Measurements from ENCODE around the gene SYCN. TPM values are rescaled to one million over a fixed set of nuclear protein-coding genes. Genes with fewer than 3 reads are reported as not detected.

The SYCN gene
- total RNA-seq, 1 donor from 2014 or later, result not detected

DNA sequence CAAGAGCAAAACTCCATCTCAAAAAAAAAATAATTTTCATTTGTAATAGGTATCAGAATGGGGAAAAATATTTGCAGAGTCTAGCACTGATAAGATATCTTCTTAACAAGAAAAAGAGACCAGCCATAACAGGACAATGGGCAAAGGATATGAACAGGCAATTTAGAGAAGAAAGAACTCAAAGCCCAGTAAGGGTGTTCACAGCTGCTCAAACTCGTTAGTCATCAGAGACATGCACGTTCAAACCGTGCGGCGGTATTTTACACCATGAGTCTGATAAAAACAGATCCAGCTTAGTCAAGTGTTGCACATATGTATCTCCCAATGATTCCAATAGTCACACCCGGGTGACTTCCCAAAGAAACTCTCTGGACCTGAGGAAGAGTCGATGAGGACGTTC is 21.0 kb downstream of the SYCN start:
- H3K4me1 Mint-ChIP-seq (ENCODE audit: unreplicated experiment), result peaks cover 3% of the 10 kb centered on the region

DNA sequence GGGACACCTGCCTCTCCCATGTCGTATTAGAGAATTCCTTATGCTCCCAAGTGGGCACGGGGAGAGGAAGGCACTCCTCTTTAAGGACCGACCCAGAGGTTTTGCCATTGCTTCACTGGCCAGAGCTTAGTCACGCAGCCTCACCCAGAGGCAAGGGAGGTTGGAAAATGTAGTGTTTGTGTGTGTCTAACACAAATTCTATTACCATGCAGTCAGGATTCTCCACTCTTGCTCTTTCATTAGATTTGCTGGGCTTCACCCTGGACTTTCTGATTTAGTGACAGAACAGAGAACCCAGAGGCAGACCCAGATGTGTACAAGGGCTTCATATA is 21.9 kb downstream of the SYCN start:
- no peak for DNase-seq (ENCODE audit: low spot score)
- peaks cover 4% of the 10 kb centered on the region for H3K36me3 Mint-ChIP-seq (ENCODE audit: low read depth, unreplicated experiment)
- H3K27me3 Mint-ChIP-seq (ENCODE audit: unreplicated experiment), result peaks cover 3% of the 10 kb centered on the region
- peaks cover 3% of the 10 kb centered on the region for H3K9me3 Mint-ChIP-seq (ENCODE audit: unreplicated experiment)
- no peak overlapping the region for H3K4me3 Mint-ChIP-seq (ENCODE audit: unreplicated experiment)
- peaks cover 1% of the 10 kb centered on the region for H3K4me1 Mint-ChIP-seq (ENCODE audit: unreplicated experiment)
- TF ChIP-seq, protein P1, sequence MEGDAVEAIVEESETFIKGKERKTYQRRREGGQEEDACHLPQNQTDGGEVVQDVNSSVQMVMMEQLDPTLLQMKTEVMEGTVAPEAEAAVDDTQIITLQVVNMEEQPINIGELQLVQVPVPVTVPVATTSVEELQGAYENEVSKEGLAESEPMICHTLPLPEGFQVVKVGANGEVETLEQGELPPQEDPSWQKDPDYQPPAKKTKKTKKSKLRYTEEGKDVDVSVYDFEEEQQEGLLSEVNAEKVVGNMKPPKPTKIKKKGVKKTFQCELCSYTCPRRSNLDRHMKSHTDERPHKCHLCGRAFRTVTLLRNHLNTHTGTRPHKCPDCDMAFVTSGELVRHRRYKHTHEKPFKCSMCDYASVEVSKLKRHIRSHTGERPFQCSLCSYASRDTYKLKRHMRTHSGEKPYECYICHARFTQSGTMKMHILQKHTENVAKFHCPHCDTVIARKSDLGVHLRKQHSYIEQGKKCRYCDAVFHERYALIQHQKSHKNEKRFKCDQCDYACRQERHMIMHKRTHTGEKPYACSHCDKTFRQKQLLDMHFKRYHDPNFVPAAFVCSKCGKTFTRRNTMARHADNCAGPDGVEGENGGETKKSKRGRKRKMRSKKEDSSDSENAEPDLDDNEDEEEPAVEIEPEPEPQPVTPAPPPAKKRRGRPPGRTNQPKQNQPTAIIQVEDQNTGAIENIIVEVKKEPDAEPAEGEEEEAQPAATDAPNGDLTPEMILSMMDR (IDR thresholded peaks at IDR 0.05; ENCODE audit: unreplicated experiment), result no peak
- H3K27ac Mint-ChIP-seq (ENCODE audit: unreplicated experiment), result no peak overlapping the region

More for the DNA sequence above, 21.0 kb downstream of the SYCN start:
- Mint-ChIP-seq H3K27ac (ENCODE audit: unreplicated experiment) (peak overlapping the region; percentile 63), H3K9me3 (ENCODE audit: unreplicated experiment) (peaks cover 3% of the 10 kb centered on the region), H3K27me3 (ENCODE audit: unreplicated experiment) (peaks cover 3% of the 10 kb centered on the region), H3K4me3 (ENCODE audit: unreplicated experiment) (no peak overlapping the region), H3K36me3 (ENCODE audit: low read depth, unreplicated experiment) (peaks cover 4% of the 10 kb centered on the region)
- TF ChIP-seq, protein P1 (IDR thresholded peaks at IDR 0.05; ENCODE audit: unreplicated experiment), result no peak
- no peak for DNase-seq (ENCODE audit: low spot score)

DNA sequence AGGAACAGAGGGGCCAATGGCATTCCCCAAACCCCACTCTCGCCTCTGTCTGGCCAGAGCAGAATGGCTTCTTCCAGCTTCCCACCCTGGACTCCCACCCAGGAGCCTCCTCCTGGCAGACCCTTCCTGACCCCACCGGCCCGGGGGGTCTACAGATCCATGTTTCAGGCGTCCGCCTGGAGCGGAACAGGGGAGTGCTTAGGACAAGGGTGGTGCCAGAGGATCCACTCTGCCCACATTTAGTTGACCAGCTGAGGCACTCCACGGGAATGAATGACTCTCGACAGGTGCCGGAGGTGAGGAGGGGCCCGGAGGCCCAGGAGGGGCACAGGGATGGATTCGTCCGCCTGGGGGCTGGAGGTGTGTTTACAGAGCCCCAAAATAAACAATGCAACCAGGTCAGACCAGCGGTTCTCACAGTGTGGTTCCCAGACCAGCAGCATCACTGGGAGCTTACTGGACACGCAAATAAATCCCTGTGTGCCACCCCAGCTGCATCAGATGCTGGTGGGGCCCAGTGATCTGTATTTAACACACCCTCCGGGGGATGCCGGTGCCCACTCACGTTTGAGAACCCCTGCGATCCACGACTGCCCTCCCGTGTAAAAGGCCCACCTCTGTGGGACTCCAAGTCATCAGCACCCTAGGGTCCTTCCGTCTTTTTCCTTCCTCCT is 22.4 kb downstream of the SYCN start:
- Mint-ChIP-seq H3K27ac (ENCODE audit: unreplicated experiment) (no peak overlapping the region), H3K36me3 (ENCODE audit: low read depth, unreplicated experiment) (peaks cover 4% of the 10 kb centered on the region), H3K4me3 (ENCODE audit: unreplicated experiment) (no peak overlapping the region), H3K9me3 (ENCODE audit: unreplicated experiment) (peaks cover 3% of the 10 kb centered on the region), H3K27me3 (ENCODE audit: unreplicated experiment) (peaks cover 3% of the 10 kb centered on the region), H3K4me1 (ENCODE audit: unreplicated experiment) (no peaks in the 10 kb centered on the region)
- TF ChIP-seq, protein P1 (IDR thresholded peaks at IDR 0.05; ENCODE audit: unreplicated experiment), result no peak
- DNase-seq (ENCODE audit: low spot score), result no peak

DNA sequence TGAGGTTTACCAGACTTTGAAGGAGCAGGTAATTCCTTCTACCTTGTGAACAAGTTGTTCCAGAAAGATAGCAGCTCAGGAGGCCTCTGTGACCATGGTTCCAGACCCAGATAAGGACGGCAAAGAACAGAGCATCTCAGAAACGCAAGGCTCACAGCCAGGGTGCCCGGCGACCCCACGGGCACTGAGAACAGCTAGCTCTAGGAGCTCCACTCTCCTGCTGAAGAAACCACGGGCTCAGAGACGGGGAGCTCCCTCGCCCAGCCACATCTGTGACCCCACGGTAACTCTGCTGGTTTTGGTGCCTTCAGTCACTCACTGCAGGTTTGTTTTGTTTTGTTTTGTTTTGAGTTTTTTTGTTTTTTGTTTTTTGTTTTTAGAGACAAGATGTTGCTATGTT is 23.3 kb downstream of the SYCN start:
- Mint-ChIP-seq H3K9me3 (ENCODE audit: unreplicated experiment) (peaks cover 3% of the 10 kb centered on the region), H3K36me3 (ENCODE audit: low read depth, unreplicated experiment) (peaks cover 7% of the 10 kb centered on the region), H3K4me1 (ENCODE audit: unreplicated experiment) (no peaks in the 10 kb centered on the region), H3K27me3 (ENCODE audit: unreplicated experiment) (peaks cover 4% of the 10 kb centered on the region), H3K4me3 (ENCODE audit: unreplicated experiment) (no peak overlapping the region), H3K27ac (ENCODE audit: unreplicated experiment) (no peak overlapping the region)
- no peak for DNase-seq (ENCODE audit: low spot score)
- TF ChIP-seq, protein P1 (IDR thresholded peaks at IDR 0.05; ENCODE audit: unreplicated experiment), result no peak

DNA sequence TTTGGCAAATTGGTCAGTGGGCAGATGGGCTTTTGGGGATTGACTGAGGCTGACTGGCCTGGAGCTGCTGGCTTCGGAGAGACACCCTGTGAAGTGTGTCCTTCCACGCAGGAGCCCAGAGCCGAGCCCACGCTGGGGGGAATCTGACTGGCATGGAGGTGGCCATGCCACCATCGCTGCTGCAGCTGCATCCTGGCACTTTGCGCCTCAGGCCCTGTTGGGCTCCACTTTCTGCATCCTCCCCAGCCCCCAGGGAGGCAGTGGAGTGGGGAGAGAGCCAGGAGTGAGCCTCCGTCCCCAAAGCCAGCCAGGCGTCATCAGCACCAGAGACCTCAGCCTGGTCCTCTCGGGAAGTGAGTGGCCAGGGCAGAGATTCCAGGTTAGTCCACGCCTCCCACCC is 24.3 kb downstream of the SYCN start:
- TF ChIP-seq, protein P1 (IDR thresholded peaks at IDR 0.05; ENCODE audit: unreplicated experiment), result no peak
- no peak overlapping the region for H3K4me3 Mint-ChIP-seq (ENCODE audit: unreplicated experiment)
- peaks cover 5% of the 10 kb centered on the region for H3K27me3 Mint-ChIP-seq (ENCODE audit: unreplicated experiment)
- H3K27ac Mint-ChIP-seq (ENCODE audit: unreplicated experiment), result no peak overlapping the region
- no peaks in the 10 kb centered on the region for H3K4me1 Mint-ChIP-seq (ENCODE audit: unreplicated experiment)
- no peak for DNase-seq (ENCODE audit: low spot score)
- H3K36me3 Mint-ChIP-seq (ENCODE audit: low read depth, unreplicated experiment), result peaks cover 8% of the 10 kb centered on the region
- peaks cover 3% of the 10 kb centered on the region for H3K9me3 Mint-ChIP-seq (ENCODE audit: unreplicated experiment)

All from endothelial cell (in vitro differentiated cells).